ENCODE results near the gene MCRIP1. TPM values are rescaled to one million over a fixed set of nuclear protein-coding genes. Genes with fewer than 3 reads are reported as not detected.

The MCRIP1 gene
- total and polyA plus RNA-seq, 2 of the 8 experiments (the other 6 are each of a cell fraction or from before 2014, with no cell fraction given) = 103 to 151 TPM

DNA sequence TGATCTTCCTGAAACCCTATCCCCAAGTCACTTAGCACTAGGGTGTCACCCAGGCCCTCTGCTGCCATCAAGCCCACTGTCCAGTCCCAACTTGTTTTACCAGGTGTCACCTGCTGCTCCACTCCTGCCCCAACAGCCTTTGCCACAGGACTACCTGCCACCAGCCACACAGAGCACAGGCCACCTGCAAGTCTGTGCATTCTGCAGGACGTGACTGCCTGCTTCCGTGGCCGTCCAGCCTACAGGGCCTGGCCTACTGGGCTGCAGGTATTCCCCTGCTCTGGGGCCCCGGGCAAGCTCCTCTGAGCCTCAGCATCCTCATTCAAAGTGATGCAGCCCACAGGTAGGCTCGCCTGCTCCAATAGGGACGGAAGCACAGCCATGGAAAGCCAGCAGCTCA lies 3.2 kb downstream of the MCRIP1 start (continued):
- TF ChIP-seq CTBP2 (IDR thresholded peaks at IDR 0.05; ENCODE audit: borderline replicate concordance, insufficient read depth, insufficient read length, low read length) (no peak), YY1 (IDR thresholded peaks at IDR 0.05; ENCODE audit: low read depth, low read length) (no peak), RFX5 (IDR thresholded peaks at IDR 0.05; ENCODE audit: borderline replicate concordance, low read depth, low read length) (no peak), GABPA (IDR thresholded peaks at IDR 0.05; ENCODE audit: borderline replicate concordance, insufficient read depth, low read length) (no peak), JUN (IDR thresholded peaks at IDR 0.05; ENCODE audit: low read depth, low read length) (no peak), CHD1 (IDR thresholded peaks at IDR 0.05; ENCODE audit: low read depth, low read length) (no peak), BCL11A (IDR thresholded peaks at IDR 0.05; ENCODE audit: low read depth in 2 of 2, low read length in 2 of 2) (no peak), BACH1 (IDR thresholded peaks at IDR 0.05; ENCODE audit: low read length) (no peak), HDAC6 (IDR thresholded peaks at IDR 0.05; ENCODE audit: low read depth, low read length) (no peak), CBX5 (IDR thresholded peaks at IDR 0.05; ENCODE audit: low read depth, low read length) (no peak)

Measured in H1 (cell line).